Measurements from ENCODE around the gene RTP4. TPM values are rescaled to one million over a fixed set of nuclear protein-coding genes. Genes with fewer than 3 reads are reported as not detected.

Gene RTP4
- 1.4 and 2.9 TPM in 2 replicates for total RNA-seq

GRCh38 chr3:187368251-187369088, at the start of gene RTP4:
Gene RTP4, plus strand, starts transcription at chr3:187368385. Its CDS starts 57 bp downstream, at chr3:187368442.

Other genes with a start within 250 kb of the RTP4 start
- 31.7 and 65.0 TPM in 2 replicates for gene RPL39L, start 228.9 kb upstream of the RTP4 start, total RNA-seq
- not detected in 2 replicates for gene RTP1, start 170.9 kb upstream of the RTP4 start, total RNA-seq
- 56.8 and 123 TPM in 2 replicates for gene MASP1, start 76.6 kb upstream of the RTP4 start, total RNA-seq

Measured in uterine smooth muscle cell (primary cell).